ENCODE results near the gene KRT32. TPM values are rescaled to one million over a fixed set of nuclear protein-coding genes. Genes with fewer than 3 reads are reported as not detected.

The KRT32 gene
- total RNA-seq, 4 donors from 2014 or later: not detected

DNA sequence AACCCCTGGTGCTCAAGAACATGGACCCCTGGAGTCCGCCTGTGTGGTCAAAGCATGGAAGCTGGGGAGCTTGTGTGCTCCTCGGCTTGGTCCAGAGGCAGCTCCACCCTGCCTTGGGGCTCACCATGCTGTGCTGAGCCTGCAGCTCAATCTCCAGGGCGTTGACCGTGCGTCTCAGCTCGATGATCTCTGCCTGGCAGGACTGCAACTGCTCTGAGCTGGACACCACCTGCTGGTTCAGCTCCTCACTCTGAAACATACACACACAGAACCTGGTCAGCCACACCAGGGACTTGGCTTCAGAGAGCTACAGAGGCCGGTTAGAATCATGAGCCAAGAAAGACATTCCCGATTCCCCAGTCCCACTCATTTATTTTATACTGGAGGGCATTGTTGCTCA lies 11.1 kb upstream of the KRT32 start:
- TF ChIP-seq, protein P1, sequence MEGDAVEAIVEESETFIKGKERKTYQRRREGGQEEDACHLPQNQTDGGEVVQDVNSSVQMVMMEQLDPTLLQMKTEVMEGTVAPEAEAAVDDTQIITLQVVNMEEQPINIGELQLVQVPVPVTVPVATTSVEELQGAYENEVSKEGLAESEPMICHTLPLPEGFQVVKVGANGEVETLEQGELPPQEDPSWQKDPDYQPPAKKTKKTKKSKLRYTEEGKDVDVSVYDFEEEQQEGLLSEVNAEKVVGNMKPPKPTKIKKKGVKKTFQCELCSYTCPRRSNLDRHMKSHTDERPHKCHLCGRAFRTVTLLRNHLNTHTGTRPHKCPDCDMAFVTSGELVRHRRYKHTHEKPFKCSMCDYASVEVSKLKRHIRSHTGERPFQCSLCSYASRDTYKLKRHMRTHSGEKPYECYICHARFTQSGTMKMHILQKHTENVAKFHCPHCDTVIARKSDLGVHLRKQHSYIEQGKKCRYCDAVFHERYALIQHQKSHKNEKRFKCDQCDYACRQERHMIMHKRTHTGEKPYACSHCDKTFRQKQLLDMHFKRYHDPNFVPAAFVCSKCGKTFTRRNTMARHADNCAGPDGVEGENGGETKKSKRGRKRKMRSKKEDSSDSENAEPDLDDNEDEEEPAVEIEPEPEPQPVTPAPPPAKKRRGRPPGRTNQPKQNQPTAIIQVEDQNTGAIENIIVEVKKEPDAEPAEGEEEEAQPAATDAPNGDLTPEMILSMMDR (IDR thresholded peaks at IDR 0.05): no peak
- DNase-seq (ENCODE audit: low spot score) (no peak), ATAC-seq (ENCODE audit: low FRiP score) (no peak)

DNA sequence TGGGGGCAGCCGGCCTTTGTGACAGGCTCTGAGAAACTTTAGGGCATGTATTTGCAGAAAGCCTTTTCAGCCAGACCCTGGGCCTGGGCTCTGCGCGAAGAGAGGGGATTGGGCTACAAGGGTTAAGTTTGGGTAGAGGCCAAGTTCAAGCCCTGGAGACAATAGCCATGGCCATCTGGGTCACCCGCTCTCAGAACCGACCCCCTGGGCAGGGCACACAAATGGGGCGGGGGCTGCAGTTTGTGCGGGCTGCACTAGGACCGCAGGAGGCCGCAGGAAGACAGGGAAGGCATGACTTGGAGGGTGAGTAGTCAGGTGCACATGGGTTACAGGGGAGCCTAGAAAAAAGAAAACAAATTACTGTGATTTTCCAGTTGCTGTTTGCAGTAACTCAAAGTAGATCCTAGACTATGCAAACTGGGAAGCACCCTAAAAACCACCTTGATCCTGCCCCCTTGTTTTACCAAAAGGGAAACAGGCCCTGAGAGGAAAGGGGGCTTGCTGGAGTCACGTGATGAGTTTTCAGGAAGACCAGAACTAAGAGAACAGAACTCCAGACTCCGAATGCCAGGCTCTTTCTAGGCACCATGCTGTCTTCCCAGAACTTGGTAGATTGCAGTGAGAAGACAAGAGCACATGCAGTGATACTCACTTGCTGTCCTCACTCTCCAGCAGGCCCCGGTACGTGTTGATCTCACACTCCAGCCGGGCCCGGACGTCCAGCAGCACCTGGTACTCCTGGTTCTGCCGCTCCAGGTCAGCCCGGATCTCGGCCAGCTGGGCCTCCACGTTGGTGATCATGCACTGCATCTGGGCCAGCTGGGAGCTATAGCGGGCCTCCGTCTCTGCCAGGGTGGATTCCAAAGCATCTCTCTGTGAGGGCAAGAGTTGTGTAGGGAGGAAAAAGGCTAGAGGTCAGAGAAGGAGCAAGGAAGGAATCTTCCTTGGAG lies 10.0 kb upstream of the KRT32 start:
- DNase-seq (ENCODE audit: low spot score) (no peak), ATAC-seq (ENCODE audit: low FRiP score) (no peak)
- TF ChIP-seq, protein P1 (IDR thresholded peaks at IDR 0.05): no peak

DNA sequence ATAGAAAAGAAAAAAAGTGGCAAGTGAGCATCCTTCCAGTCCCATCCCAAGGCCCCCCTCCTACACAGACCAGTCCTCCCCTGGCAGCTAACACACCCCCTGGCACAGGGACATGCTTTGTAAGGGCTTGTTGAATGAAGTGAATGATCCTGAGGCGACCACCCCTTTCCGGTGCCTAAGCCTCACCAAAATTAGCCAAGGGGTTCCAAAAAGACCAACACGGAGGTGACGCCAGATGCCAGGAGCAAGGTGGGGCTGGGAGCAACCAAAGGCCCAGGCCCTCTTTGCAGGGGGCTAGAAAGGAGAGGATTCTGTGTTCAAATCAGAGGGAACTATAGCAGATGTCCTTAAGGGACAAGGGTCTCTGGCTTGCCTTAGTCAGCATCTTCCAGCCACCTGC lies 8.2 kb upstream of the KRT32 start:
- TF ChIP-seq, protein P1 (IDR thresholded peaks at IDR 0.05): no peak
- DNase-seq (ENCODE audit: low spot score): no peak
- ATAC-seq (ENCODE audit: low FRiP score): no peak

DNA sequence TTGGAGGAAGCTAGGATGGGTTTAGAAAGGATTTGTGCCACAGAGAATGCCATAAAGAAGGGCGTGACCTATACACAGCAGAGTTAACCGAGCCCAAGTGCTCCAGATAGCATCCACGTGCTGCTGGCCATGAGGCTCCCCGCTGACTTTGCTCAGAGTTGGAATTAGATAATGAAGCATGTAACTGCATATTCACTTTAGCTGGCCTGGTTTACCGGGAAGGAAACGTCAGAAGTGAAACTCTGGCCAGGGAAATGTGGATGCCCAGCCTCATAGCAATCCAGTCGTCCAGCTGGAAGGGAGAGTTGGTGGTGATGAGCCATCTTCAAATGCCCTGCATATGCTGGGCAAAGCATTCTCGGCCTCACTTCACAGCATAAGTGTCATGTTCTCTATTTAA lies 7.7 kb upstream of the KRT32 start:
- TF ChIP-seq, protein P1 (IDR thresholded peaks at IDR 0.05): no peak
- DNase-seq (ENCODE audit: low spot score) (no peak), ATAC-seq (ENCODE audit: low FRiP score) (no peak)

DNA sequence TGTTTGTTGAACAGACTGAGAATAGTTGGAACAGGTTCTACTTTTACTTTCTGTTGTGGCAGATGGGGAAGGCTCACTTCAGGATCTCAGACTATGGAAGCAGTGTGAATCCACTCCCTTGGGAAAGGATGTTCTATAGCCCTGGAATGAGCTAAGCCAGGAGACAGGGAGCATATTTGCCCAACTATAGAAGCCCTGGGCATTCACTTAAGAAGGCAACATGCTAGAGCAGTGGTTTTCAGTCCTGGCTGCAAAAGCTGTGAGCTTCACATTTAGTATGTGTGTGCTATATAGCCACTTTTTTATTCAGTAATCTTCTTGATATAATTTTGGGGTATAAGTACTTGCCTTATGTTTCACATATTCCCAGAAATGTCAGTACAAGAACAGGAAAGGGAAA lies 1.2 kb upstream of the KRT32 start:
- DNase-seq (ENCODE audit: low spot score) (no peak), ATAC-seq (ENCODE audit: low FRiP score) (no peak)
- TF ChIP-seq, protein P1 (IDR thresholded peaks at IDR 0.05): no peak

DNA sequence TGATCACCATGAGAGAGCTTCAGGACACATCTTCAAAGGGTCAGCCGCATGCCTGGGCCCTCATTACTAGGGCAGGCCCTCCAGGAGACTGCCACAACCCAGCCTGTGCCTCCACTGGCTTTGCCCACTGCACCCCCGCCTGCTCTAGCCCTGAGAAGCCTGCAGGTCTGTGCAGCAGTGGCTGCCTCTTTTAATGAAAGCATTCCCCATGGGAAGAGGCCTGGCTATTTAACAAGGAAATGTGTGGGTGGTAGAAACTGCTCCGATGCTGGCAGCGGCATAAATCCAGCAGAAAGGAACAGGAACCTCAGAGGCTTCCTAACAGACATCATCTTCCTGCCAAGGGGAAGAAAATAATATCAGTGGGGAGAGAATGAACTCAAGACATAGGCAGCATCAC lies 375 bp upstream of the KRT32 start:
- ATAC-seq (ENCODE audit: low FRiP score) (no peak), DNase-seq (ENCODE audit: low spot score) (no peak)
- TF ChIP-seq, protein P1 (IDR thresholded peaks at IDR 0.05): no peak

DNA sequence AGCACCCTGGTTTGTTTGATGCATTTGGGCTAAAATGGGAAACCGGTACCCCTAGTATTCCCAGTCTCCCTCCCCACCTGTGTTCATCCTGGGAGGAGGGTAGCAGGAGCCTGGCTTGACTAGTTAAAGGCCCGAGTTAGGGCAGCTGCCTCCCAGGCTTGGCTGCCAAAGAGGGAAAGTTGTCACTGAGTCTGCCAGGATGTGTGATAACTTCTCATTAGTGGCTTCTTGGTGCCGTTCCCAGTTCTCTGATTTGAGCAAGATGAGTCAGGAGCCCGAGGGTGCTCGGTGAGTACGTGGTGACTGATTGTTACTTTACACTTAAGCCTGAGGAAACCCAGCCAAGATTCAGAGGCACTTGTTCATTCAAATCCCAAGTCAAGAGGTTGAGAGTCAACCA lies 2.5 kb downstream of the KRT32 start:
- TF ChIP-seq, protein P1 (IDR thresholded peaks at IDR 0.05): no peak
- DNase-seq (ENCODE audit: low spot score) (peak; percentile 38), ATAC-seq (ENCODE audit: low FRiP score) (peak; percentile 85)

Measured in omental fat pad (tissue), 4 donors.